Mucosa of gallbladder (tissue), 1 donor: ENCODE data around the gene JSRP1. TPM values are rescaled to one million over a fixed set of nuclear protein-coding genes. Genes with fewer than 3 reads are reported as not detected.
"Not testable (repeated sequence)": the region's sequence is repeated elsewhere in the genome, so short reads cannot be mapped to it uniquely, and the experiment has no call there.

Experiments used
- DNase-seq: peaks from one replicate; pipeline ENCODE4 v3.0.0-alpha.2; 2020; ENCODE audit warnings: low spot score
- total RNA-seq: library from RNA; stranded (reverse); gene quantifications from one replicate; pipeline ENCODE4 v1.2.1, GENCODE V29; 2021
- donor health status: DM: no; HTN: no; CAD: no.

JSRP1 gene
- total RNA-seq, 1 donor from 2014 or later: 0.17 TPM

DNA sequence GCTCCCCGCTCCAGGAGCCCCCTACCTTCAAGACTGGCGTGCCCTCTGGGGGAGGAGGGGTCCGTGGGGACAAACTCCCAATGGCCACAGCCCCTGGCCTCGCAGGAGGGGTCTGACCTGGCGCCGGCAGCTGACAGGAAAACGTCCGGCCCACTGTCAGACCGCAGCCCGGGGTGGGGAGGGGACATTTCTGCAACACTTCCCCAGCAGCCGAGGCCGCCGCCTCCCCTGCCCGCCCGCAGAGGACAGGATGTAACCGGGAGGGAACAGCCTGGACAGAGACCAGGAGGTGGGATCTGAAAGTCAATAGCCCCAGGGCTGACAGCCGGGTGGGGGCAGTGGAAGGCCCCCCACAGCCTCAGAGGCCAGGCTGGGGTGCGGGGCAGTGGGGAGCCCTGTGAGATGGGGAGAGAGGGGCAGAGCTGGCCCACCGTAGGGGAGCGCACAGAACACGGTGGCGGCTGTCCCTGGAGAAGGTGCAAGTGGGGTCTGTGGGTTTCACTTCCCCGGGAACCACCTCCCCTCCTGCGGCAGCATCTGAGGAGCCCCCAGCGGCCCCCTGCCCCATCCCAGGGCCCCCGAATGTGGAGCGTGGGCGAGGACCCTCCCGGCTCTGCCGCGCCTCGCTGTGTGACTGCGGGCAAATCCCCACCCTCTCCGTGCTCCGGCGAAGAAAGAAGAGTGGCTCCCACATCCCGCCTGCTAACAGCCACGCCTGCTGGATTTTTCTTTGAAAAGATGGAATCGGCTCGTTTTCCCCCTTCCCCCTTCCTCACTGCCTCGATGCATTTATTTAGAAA, 26.0 kb upstream of the JSRP1 start, which contains the start of gene PEAK3:
Gene PEAK3 (minus strand): TSS at position 114 of the 800 bp plus-strand sequence. CDS start 1,244 bp downstream, outside the sequence.
- DNase-seq: peak; percentile 66

DNA sequence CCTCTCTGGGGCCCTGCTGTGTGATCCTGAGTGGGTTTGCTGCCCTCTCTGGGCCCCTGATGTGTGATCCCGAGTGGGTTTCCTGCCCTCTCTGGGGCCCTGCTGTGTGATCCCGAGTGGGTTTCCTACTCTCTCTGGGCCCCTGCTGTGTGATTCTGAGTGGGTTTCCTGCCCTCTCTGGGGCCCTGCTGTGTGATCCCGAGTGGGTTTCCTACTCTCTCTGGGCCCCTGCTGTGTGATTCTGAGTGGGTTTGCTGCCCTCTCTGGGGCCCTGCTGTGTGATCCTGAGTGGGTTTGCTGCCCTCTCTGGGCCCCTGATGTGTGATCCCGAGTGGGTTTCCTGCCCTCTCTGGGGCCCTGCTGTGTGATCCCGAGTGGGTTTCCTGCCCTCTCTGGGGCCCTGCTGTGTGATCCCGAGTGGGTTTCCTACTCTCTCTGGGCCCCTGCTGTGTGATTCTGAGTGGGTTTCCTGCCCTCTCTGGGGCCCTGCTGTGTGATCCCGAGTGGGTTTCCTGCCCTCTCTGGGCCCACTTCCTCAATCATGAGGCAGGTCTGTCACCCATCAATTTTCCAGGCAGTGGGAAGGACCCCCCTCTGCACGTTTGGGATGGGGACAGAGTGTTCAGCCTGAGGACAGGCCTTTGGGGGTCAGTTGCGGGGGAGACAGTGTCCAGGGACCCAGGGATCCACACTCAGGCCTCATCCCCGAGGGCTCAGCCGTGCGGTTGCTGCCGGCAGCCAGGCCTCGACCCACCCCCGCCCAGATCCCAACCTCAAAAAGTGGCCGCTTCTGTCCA, 25.2 kb upstream of the JSRP1 start:
- DNase-seq: not testable (repeated sequence)

GRCh38 chr19:2280633-2281264, 24.5 kb upstream of the JSRP1 start:
- no peak for DNase-seq

DNA sequence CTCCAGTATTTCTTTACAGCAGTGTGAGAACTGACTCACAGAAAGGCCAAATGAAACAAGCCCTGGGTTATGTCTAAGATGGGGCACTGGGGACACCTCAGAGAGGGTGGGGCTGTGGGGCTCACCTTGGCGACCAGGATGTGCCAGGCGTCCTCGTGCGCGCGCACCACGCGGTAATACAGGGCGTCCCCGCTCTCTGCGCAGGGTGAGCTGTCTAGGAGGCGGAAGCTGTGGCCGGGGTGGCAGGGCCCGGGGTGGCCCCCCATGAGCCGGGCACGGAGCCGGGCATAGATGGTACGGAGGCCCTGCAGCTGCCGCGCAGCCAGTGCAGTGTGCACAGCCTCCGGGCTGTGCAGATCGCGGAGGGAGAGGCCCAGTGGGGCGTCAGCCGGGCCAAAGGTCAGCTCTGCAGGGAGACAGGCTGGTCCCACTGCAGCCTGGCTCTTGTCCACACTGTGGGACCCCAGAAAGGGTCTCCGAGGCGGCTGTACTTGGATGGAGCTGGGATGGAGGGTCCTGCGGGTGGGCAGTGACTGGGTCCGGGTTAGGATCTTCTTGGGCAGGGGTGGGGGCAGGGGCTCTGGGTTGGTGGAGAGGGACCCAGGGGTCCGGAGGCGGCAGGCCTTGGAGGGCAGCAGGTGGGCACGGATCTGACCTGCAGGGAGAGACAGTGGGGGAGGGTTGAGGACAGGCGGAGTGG, 22.4 kb upstream of the JSRP1 start:
- no peak for DNase-seq

GRCh38 chr19:2277138-2277537, 20.9 kb upstream of the JSRP1 start:
- DNase-seq: no peak

GRCh38 chr19:2276429-2276986, 20.3 kb upstream of the JSRP1 start:
- DNase-seq: no peak

DNA sequence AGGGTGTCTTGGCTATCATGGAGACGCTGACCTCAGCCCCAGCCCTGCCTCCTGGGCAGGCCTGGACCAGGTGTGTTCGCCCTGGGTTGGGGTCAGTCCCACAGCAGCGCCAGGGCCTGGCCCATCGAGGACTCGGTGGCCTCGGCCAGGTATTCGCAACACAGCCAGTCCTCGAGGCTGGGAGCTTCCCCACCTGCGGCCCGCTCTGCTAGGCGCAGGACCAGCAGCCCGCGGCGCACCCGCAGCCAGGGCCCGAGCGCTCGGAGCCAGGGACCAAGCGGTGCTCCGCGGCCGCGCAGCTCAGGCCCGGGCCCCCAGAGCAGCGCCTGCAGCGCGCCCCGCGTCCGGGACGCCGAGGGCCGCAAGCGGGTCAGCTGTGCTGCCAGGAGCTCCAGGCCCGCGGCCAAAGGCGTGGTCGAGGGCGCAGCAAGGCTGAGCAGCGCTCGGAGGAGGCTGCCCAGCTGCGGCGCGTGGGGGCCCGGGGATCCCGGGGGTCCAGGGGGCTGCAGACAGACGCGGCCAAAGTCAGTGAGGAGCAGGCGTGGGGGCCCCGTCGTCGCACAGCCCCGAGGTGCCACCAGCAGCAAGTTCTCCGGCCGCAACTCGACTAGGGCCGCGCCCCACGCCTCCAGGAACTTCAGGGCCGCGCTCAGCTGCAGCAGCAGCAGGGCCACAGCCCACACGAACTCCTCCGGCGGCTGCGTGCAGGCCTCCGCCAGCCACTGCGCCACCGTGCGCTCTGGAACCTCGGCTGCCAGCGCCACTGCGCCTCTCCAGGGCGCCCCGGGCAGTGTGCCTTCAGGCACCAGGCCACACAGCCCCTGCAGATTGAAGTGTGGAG, 19.6 kb upstream of the JSRP1 start:
- DNase-seq: no peak

DNA sequence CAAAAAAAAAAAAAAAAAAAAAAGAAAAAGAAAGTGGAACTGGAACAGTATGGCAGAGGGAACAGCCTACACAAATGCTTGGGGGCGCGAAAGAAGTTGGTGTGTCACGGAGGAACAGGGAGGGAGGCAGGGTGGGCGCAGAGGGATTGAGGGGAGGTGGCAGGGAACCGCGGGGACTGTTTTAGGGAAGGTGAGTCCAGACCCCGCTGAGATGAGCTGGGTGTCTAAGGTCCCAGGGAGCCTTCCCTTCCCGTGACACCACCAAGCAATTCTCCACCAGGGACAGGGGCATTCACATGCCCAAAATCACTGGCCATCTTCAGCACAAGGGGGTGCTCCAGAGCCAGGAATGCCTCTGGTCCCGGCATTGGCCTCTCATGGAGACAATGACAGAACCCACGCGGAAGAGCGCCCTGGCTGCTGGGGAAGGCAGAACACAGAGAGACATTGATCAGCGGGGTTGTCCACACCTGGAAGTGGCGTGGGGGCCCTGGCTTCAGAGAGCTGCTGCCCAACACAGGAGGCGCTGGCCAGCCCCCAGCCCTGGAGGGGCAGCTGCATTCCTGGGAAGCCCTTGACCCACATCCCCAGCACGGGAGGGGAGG, 18.8 kb upstream of the JSRP1 start:
- DNase-seq: peak; percentile 78

- DNase-seq: no peak
Observed at GRCh38 chr19:2274185-2274711, 18.0 kb upstream of the JSRP1 start.

GRCh38 chr19:2273356-2274184, 17.4 kb upstream of the JSRP1 start:
- DNase-seq: peak; percentile 68

- DNase-seq: no peak
Observed at GRCh38 chr19:2271234-2272103, 15.3 kb upstream of the JSRP1 start.

GRCh38 chr19:2270423-2271233, 14.4 kb upstream of the JSRP1 start:
- peak; percentile 84 for DNase-seq

DNA sequence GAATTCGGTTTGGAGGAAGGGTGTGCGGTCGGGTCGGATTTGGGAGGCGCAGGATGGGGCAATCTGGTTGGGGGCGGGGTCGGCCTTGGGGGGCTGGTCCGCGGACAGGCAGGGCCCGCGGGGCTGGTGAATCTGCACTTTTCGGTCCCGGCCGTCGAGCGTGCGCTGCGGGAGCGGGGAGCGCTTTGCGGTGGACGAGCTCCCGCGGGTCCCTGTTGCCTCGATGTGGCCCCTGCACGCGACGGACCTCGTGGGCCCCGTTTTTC, 13.9 kb upstream of the JSRP1 start:
- DNase-seq: no peak

DNA sequence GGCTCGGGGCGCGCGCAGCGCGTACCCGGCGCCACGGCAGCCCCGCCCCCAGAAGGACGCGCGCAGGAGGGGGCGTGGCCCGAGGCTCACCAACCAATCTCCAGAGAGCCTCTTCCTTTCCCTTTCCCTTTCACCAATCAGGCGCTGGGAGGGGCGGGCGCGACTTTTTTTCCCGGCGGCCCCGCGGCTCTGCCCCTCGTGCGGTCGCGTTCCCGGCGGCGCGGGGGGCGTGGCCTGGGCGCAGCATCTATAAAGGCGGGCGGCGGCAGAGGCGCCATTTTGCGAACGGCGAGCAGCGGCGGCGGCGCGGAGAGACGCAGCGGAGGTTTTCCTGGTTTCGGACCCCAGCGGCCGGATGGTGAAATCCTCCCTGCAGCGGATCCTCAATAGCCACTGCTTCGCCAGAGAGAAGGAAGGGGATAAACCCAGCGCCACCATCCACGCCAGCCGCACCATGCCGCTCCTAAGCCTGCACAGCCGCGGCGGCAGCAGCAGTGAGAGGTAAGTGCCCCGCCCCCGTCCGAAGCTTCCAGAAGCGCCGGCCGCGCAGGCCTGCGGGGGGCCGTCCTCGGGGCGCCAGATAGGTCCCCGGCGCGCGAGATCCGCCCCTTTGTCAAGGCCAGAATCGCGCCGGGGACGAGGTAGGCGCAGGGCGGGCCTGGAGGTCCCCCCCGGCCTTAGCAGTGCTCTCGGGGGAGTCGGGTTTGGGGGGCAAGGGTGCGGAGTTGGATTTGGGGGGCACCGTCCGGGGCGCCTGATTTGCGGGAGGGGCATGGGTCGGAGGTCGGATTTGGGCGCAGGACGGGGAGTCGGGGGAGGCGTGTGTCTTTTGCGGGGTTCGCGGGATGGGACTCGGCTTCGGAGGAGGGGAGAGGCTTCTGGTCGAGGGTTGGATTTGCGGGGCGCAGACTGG, 13.3 kb upstream of the JSRP1 start:
- DNase-seq: peak; percentile 98

- DNase-seq: no peak
Observed at GRCh38 chr19:2268861-2269243, 12.6 kb upstream of the JSRP1 start.

- DNase-seq: no peak
Observed at GRCh38 chr19:2268480-2268830, 12.2 kb upstream of the JSRP1 start.
